Esophagus muscularis mucosa (tissue), 2 donors: ENCODE measurements around the gene ARRDC5.
"Not testable (repeated sequence)": the region's sequence is repeated elsewhere in the genome, so short reads cannot be mapped to it uniquely, and the experiment has no call there.

ENCODE experiments used
- EP300 ChIP-seq: sonication (generic); formaldehyde crosslinking; IDR thresholded peaks from one replicate; pipeline ENCODE4 v1.6.1; 2017; ENCODE audit warnings: antibody characterized with exemption
- POLR2A ChIP-seq: fragments of 450-650 bp; IDR thresholded peaks from one replicate; pipeline ENCODE4 v1.6.1; 2017; ENCODE audit warnings: antibody characterized with exemption, moderate library complexity, mild to moderate bottlenecking, low read depth

DNA sequence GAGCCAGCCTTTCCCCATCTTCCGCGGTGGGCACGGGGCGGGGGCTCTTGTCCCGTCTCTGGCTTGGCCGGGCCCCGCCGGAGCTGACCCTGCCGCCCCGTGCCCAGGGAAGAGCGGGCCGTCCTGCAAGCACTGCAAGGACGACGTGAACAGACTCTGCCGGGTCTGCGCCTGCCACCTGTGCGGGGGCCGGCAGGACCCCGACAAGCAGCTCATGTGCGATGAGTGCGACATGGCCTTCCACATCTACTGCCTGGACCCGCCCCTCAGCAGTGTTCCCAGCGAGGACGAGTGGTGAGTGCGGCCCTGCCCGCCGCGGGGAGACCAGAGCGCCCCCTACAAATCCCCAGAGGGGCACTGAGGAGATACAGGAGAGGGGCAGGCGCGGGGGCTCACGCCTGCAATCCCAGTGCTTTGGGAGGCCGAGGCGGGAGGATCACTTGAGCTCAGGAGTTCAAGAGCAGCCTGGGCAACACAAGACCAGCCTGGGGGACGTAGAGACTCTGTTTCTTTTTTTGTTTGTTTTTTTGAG, 39.0 kb upstream of the ARRDC5 start:
- not testable (repeated sequence) for TF ChIP-seq POLR2A, EP300
